Esophagus muscularis mucosa (tissue), 3 donors: Measurements from ENCODE around the gene DUSP14.

Experiments used
- CTCF ChIP-seq, 3 experiments: fragments of 200-600 bp in 2 of 3; fragments of 450-650 bp in 1 of 3; sonication (generic) in 2 of 3; IDR thresholded peaks; one replicate each; pipeline ENCODE4 v1.5.1; 2017 to 2019; ENCODE audit warnings: antibody characterized with exemption in 3 of 3, mild to moderate bottlenecking in 2 of 3, moderate library complexity in 1 of 3
- POLR2A ChIP-seq: fragments of 450-650 bp; IDR thresholded peaks from one replicate; pipeline ENCODE4 v1.6.1; 2017; ENCODE audit warnings: antibody characterized with exemption, moderate library complexity, mild to moderate bottlenecking, low read depth

- TF ChIP-seq CTCF (IDR thresholded peaks at IDR 0.05) = no peak
- no peak for TF ChIP-seq POLR2A
Observed at GRCh38 chr17:37466471-37466870, 23.2 kb upstream of the DUSP14 start.
